Brain microvascular endothelial cell (primary cell): ENCODE measurements around the gene CHMP3.

Experiments
- DNase-seq: peaks from one replicate; pipeline ENCODE4 v3.0.0-alpha.2; 2020
- H3K27ac ChIP-seq: fragments of 250-450 bp; sonication (Bioruptor Pico); 2 replicates; pipeline ENCODE4 v1.5.1; 2020; ENCODE audit warnings: mild to moderate bottlenecking, moderate library complexity
- H3K27me3 ChIP-seq: fragments of 250-450 bp; sonication (Bioruptor Pico); replicated peaks from 2 replicates; pipeline ENCODE4 v1.5.1; 2020; ENCODE audit warnings: mild to moderate bottlenecking
- H3K36me3 ChIP-seq: fragments of 250-450 bp; sonication (Bioruptor Pico); replicated peaks from 2 replicates; pipeline ENCODE4 v1.5.1; 2020; ENCODE audit warnings: mild to moderate bottlenecking
- H3K4me3 ChIP-seq: 2 replicates; pipeline ENCODE4 v1.5.1; 2011; ENCODE audit warnings: low read depth, mild to moderate bottlenecking, control low read depth, low read length, moderate library complexity
- in situ Hi-C: cut with HindIII; loops from 2 replicates; pipeline ENCODE4 v1.10.0; 2017; ENCODE audit warnings: low sequenced_read_pairs, low pct_ligation_motif_present
- TF ChIP-seq, protein P1 (sequence below): IDR thresholded peaks from 2 replicates; pipeline ENCODE4 v1.5.1; 2011; ENCODE audit warnings: low read depth, mild to moderate bottlenecking, moderate library complexity, low read length, control low read depth, inconsistent platforms; ENCODE audit errors: missing control alignments

The CHMP3 gene

DNA sequence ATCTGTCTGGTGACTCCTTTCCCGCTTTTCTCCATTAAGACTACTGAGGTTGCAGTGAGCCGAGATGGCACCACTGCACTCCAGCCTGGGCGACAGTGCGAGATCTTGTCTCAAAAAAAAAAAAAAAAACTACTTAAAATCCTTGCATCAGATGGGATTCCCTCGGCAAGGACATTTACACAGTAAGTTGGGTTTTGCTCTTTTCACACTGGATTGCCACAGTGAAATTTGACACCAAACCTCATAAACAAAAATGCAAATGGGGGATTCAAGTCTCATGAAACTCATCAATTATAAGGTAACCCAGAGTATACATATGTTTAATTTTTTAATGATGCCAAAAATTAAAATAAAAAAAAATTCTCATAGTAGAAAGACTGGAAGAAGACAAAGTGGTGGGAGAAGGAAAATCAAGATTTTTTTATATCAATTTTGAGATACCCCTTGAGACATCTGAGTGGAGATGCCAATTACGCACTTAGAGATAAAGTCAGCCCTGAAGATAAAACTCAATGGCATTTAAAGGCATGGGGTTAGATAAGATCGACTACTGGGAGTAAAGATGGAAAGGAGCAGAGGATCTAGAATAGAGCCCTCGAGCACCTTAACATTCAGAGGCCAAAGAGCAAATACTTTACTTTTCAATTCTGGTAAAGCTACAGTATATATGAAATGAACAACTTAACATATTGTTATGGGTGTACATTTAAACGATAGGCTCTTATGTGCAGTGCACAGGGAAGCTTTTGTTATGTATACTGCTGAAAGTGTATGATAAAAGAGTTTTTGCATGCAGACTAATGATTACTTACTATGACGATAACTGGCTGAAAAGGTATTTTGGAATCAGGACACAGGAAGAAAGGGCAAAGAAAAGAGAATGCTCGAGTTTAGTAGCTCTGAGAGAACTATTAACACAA lies 37.6 kb downstream of the CHMP3 start:
- no peak for DNase-seq
- TF ChIP-seq, protein P1, sequence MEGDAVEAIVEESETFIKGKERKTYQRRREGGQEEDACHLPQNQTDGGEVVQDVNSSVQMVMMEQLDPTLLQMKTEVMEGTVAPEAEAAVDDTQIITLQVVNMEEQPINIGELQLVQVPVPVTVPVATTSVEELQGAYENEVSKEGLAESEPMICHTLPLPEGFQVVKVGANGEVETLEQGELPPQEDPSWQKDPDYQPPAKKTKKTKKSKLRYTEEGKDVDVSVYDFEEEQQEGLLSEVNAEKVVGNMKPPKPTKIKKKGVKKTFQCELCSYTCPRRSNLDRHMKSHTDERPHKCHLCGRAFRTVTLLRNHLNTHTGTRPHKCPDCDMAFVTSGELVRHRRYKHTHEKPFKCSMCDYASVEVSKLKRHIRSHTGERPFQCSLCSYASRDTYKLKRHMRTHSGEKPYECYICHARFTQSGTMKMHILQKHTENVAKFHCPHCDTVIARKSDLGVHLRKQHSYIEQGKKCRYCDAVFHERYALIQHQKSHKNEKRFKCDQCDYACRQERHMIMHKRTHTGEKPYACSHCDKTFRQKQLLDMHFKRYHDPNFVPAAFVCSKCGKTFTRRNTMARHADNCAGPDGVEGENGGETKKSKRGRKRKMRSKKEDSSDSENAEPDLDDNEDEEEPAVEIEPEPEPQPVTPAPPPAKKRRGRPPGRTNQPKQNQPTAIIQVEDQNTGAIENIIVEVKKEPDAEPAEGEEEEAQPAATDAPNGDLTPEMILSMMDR, result no peak
- no peak overlapping the region for H3K4me3 ChIP-seq
- H3K27ac ChIP-seq, result no peak overlapping the region
- in situ Hi-C loops, result no loop called here
- H3K27me3 ChIP-seq, result no peaks in the 10 kb centered on the region
- no peaks in the 10 kb centered on the region for H3K36me3 ChIP-seq

DNA sequence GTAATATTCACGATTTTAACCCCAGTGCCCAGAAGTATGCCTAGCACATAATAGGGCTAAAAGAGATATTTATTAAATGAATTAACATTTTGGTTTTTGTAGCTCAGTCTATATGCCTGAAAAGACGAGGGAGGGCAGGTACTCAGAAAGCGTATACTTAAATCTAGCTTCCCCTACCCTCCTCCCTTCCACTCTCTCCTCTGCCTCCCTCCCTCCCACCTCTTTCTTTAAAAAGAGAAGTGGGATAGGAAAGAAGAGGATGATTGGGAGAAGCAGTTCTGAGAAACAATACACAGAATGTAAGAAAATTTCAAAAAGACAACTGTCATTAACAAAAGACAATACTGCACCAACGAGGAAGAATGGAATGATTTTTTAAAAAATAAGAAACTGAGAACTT lies 39.8 kb downstream of the CHMP3 start:
- H3K27ac ChIP-seq, result no peak overlapping the region
- TF ChIP-seq, protein P1, result no peak
- DNase-seq, result no peak
- no peaks in the 10 kb centered on the region for H3K27me3 ChIP-seq
- in situ Hi-C loops, result no loop called here
- H3K36me3 ChIP-seq, result no peaks in the 10 kb centered on the region
- H3K4me3 ChIP-seq, result no peak overlapping the region

GRCh38 chr2:86522711-86523110 lies 40.5 kb downstream of the CHMP3 start:
- H3K36me3 ChIP-seq, result no peaks in the 10 kb centered on the region
- H3K4me3 ChIP-seq, result no peak overlapping the region
- no peak for DNase-seq
- in situ Hi-C loops, result no loop called here
- TF ChIP-seq, protein P1, result no peak
- H3K27ac ChIP-seq, result no peak overlapping the region
- H3K27me3 ChIP-seq, result no peaks in the 10 kb centered on the region

DNA sequence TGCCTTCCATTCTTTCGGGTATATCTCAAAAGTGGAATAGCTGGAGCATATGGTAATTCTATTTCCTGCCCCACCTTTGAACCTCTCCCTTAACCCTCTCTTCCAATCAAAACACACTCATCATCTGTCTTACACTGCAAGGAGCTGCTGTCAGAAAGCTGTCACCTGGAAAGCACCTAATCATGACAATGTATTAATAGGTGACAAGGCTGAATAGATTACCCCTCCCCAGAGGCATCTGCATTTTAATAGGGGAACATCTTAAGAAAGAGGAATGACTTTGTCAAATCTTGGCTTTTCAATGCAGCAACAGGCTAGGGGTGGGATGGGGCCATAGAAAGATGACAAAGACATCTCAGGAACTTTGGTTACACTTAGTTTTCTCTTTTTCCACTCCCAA lies 41.3 kb downstream of the CHMP3 start:
- Histone ChIP-seq H3K36me3 (no peaks in the 10 kb centered on the region), H3K27ac (no peak overlapping the region), H3K4me3 (no peak overlapping the region), H3K27me3 (no peaks in the 10 kb centered on the region)
- TF ChIP-seq, protein P1, result no peak
- in situ Hi-C loops, result no loop called here
- DNase-seq, result no peak

DNA sequence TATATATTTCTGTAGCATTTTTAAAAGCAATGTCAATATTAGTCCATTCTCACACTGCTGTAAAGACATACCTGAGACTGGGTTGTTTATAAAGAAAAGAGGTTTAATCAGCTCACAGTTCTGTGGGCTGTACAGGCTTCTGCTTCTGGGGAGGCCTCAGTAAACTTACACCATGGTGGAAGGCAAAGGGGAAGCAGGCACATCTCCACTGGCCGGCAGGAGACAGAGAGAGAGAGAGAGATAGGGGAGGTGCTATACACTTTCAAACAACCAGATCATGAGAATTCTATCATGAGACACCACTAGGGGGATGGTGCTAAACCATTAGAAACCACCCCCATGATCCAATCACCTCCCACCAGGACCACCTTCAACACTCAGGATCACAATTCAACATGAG lies 43.1 kb downstream of the CHMP3 start:
- in situ Hi-C loops, result no loop called here
- no peak for DNase-seq

More for the DNA sequence above, 43.1 kb downstream of the CHMP3 start:
- Histone ChIP-seq H3K4me3 (no peak overlapping the region), H3K27ac (no peak overlapping the region), H3K27me3 (no peaks in the 10 kb centered on the region), H3K36me3 (no peaks in the 10 kb centered on the region)
- TF ChIP-seq, protein P1, result peak; percentile 22
